ENCODE data around the gene UNC5C. TPM values are rescaled to one million over a fixed set of nuclear protein-coding genes. Genes with fewer than 3 reads are reported as not detected.

Gene UNC5C
- total RNA-seq = 2.6 TPM

GRCh38 chr4:95548738-95549245, at the start of gene UNC5C:
TSS of gene UNC5C (minus strand) at chr4:95548973.
- peak; percentile 51 for DNase-seq (ENCODE audit: low spot score)

GRCh38 chr4:95596676-95597075, 47.9 kb upstream of the UNC5C start:
- DNase-seq (ENCODE audit: low spot score) = no peak

GRCh38 chr4:95594629-95595028, 45.9 kb upstream of the UNC5C start:
- DNase-seq (ENCODE audit: low spot score) = no peak

- DNase-seq (ENCODE audit: low spot score) = no peak
Observed at GRCh38 chr4:95594013-95594412, 45.2 kb upstream of the UNC5C start.

- DNase-seq (ENCODE audit: low spot score) = no peak
Observed at GRCh38 chr4:95591278-95591677, 42.5 kb upstream of the UNC5C start.

- no peak for DNase-seq (ENCODE audit: low spot score)
Observed at GRCh38 chr4:95590615-95591014, 41.8 kb upstream of the UNC5C start.

- no peak for DNase-seq (ENCODE audit: low spot score)
Observed at GRCh38 chr4:95585016-95585695, 36.4 kb upstream of the UNC5C start.

GRCh38 chr4:95580226-95580625, 31.5 kb upstream of the UNC5C start:
- no peak for DNase-seq (ENCODE audit: low spot score)

GRCh38 chr4:95572304-95572991, 23.7 kb upstream of the UNC5C start:
- peak; percentile 83 for DNase-seq (ENCODE audit: low spot score)

GRCh38 chr4:95571577-95571976, 22.8 kb upstream of the UNC5C start:
- no peak for DNase-seq (ENCODE audit: low spot score)

GRCh38 chr4:95563638-95564337, 15.0 kb upstream of the UNC5C start:
- no peak for DNase-seq (ENCODE audit: low spot score)

- DNase-seq (ENCODE audit: low spot score) = no peak
Observed at GRCh38 chr4:95560774-95561173, 12.0 kb upstream of the UNC5C start.

- DNase-seq (ENCODE audit: low spot score) = no peak
Observed at GRCh38 chr4:95556207-95556859, 7.6 kb upstream of the UNC5C start.

GRCh38 chr4:95552942-95553550, 4.3 kb upstream of the UNC5C start:
- no peak for DNase-seq (ENCODE audit: low spot score)

- no peak for DNase-seq (ENCODE audit: low spot score)
Observed at GRCh38 chr4:95551653-95552052, 2.9 kb upstream of the UNC5C start.

GRCh38 chr4:95550115-95550987, 1.6 kb upstream of the UNC5C start:
- no peak for DNase-seq (ENCODE audit: low spot score)

- DNase-seq (ENCODE audit: low spot score) = peak; percentile 25
Observed at GRCh38 chr4:95549246-95550114, 707 bp upstream of the UNC5C start.

GRCh38 chr4:95547715-95548471, 880 bp downstream of the UNC5C start:
- no peak for DNase-seq (ENCODE audit: low spot score)

All from mucosa of gallbladder (tissue), 1 donor.